ENCODE data around the gene TET2. TPM values are rescaled to one million over a fixed set of nuclear protein-coding genes. Genes with fewer than 3 reads are reported as not detected.

TET2 gene
- total RNA-seq, 3 donors from 2014 or later (not counting 1 experiment from before 2014, with no cell fraction given) = 80.0 to 91.6 (median 82.8) TPM

DNA sequence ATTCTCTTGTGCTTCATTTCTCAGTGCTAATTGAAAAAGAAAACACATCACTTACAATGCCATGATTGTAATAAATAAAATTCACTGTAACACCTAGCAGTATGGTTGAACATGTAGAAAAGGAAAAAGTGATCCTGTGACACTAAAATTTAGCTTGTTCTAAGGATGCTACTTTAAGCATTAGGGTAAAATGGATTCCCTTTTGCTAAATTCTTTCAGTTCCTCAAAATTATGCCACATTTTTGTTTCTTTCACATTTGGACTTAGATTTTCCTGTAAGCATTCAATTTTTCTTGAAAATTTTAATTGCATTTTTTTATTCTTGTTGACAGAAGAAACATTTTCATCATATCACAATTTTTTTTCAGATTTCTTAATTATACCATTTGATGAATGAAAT, 19.4 kb downstream of the TET2 start:
- no peak overlapping the region for H3K27ac Mint-ChIP-seq
- no peak overlapping the region for H3K27ac ChIP-seq (ENCODE audit: low read length)
- DNase-seq (no peak), ATAC-seq (no peak)
- H3K9me3 ChIP-seq (ENCODE audit: control insufficient read depth, insufficient read depth, low read length) = no peaks in the 10 kb centered on the region
- no peaks in the 10 kb centered on the region for H3K27me3 Mint-ChIP-seq (ENCODE audit: low read depth in 2 of 2)
- H3K9me3 Mint-ChIP-seq = no peaks in the 10 kb centered on the region
- no peak overlapping the region for H3K4me3 ChIP-seq (ENCODE audit: low read length)
- no peaks in the 10 kb centered on the region for H3K36me3 ChIP-seq (ENCODE audit: control insufficient read depth, insufficient read depth, low read length)
- no peaks in the 10 kb centered on the region for H3K36me3 Mint-ChIP-seq
- no peaks in the 10 kb centered on the region for H3K4me1 ChIP-seq (ENCODE audit: control insufficient read depth, insufficient read depth, low read length)
- TF ChIP-seq, protein P1, sequence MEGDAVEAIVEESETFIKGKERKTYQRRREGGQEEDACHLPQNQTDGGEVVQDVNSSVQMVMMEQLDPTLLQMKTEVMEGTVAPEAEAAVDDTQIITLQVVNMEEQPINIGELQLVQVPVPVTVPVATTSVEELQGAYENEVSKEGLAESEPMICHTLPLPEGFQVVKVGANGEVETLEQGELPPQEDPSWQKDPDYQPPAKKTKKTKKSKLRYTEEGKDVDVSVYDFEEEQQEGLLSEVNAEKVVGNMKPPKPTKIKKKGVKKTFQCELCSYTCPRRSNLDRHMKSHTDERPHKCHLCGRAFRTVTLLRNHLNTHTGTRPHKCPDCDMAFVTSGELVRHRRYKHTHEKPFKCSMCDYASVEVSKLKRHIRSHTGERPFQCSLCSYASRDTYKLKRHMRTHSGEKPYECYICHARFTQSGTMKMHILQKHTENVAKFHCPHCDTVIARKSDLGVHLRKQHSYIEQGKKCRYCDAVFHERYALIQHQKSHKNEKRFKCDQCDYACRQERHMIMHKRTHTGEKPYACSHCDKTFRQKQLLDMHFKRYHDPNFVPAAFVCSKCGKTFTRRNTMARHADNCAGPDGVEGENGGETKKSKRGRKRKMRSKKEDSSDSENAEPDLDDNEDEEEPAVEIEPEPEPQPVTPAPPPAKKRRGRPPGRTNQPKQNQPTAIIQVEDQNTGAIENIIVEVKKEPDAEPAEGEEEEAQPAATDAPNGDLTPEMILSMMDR (IDR thresholded peaks at IDR 0.05) = no peak
- H3K4me3 Mint-ChIP-seq = no peak overlapping the region
- peaks cover 59 to 63% of the 10 kb centered on the region in 2 donors for H3K4me1 Mint-ChIP-seq
- H3K27me3 ChIP-seq (ENCODE audit: control insufficient read depth, insufficient read depth, low read length) = no peaks in the 10 kb centered on the region
- intact Hi-C loops (cut with micrococcal nuclease) = no loop called here

DNA sequence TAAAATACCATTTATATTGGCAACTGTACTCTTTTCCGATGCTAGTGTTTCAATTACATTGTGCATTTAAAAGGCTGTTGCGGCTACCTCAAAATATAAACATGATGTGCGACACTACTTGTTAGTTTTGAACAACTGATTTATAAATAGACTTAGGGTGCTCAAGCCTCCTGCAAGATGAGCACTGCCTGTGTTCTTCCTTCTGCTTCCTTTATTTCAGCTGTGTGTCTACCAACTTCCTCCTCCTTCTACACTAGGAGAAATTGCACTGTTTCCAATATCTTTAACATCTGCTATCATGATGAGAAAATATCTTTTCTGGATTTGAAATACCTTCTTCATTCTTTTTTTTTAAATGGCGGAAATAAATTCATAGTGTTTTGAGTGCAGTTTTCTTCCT, 24.0 kb downstream of the TET2 start:
- Histone ChIP-seq H3K27ac (ENCODE audit: low read length) (no peak overlapping the region), H3K9me3 (ENCODE audit: control insufficient read depth, insufficient read depth, low read length) (no peaks in the 10 kb centered on the region), H3K4me3 (ENCODE audit: low read length) (no peak overlapping the region), H3K27me3 (ENCODE audit: control insufficient read depth, insufficient read depth, low read length) (no peaks in the 10 kb centered on the region), H3K4me1 (ENCODE audit: control insufficient read depth, insufficient read depth, low read length) (no peaks in the 10 kb centered on the region), H3K36me3 (ENCODE audit: control insufficient read depth, insufficient read depth, low read length) (no peaks in the 10 kb centered on the region)
- ATAC-seq (no peak), DNase-seq (no peak)
- peaks cover 41 to 50% of the 10 kb centered on the region in 2 donors for H3K4me1 Mint-ChIP-seq
- intact Hi-C loops (cut with micrococcal nuclease) = no loop called here
- TF ChIP-seq, protein P1 (IDR thresholded peaks at IDR 0.05) = no peak
- no peaks in the 10 kb centered on the region for H3K27me3 Mint-ChIP-seq (ENCODE audit: low read depth in 2 of 2)
- H3K4me3 Mint-ChIP-seq = no peak overlapping the region
- WGBS (ENCODE audit: insufficient coverage) = 89% methylated on average over 4 of the region's 4 CpGs
- H3K27ac Mint-ChIP-seq = no peak overlapping the region
- H3K36me3 Mint-ChIP-seq = peaks cover 9% of the 10 kb centered on the region
- no peaks in the 10 kb centered on the region for H3K9me3 Mint-ChIP-seq

DNA sequence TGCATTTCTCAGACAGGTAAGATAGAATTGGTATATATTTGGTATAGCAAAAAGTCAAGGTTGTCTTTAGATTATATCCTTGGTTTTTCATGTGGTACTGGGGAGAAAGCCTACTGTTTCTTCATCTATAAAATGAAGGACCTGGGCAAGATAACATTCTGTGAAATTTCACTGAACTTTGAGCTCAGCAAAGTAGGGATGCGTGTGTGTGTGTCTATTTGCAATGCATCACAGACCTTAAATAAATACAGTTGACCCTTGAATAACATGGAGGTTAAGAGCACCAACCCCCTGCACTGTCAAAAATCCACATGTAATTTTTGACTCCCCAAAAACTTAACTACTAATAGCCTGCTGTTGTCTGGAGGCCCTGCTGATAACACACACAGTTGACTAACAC, 25.2 kb downstream of the TET2 start:
- Histone ChIP-seq H3K4me3 (ENCODE audit: low read length) (no peak overlapping the region), H3K27me3 (ENCODE audit: control insufficient read depth, insufficient read depth, low read length) (no peaks in the 10 kb centered on the region), H3K36me3 (ENCODE audit: control insufficient read depth, insufficient read depth, low read length) (no peaks in the 10 kb centered on the region), H3K9me3 (ENCODE audit: control insufficient read depth, insufficient read depth, low read length) (no peaks in the 10 kb centered on the region), H3K27ac (ENCODE audit: low read length) (no peak overlapping the region), H3K4me1 (ENCODE audit: control insufficient read depth, insufficient read depth, low read length) (no peaks in the 10 kb centered on the region)
- H3K27ac Mint-ChIP-seq = no peak overlapping the region
- H3K4me3 Mint-ChIP-seq = no peak overlapping the region
- no peaks in the 10 kb centered on the region for H3K27me3 Mint-ChIP-seq (ENCODE audit: low read depth in 2 of 2)
- no peak for DNase-seq
- TF ChIP-seq, protein P1 (IDR thresholded peaks at IDR 0.05) = no peak
- peaks cover 13% of the 10 kb centered on the region for H3K36me3 Mint-ChIP-seq
- peaks cover 41 to 54% of the 10 kb centered on the region in 2 donors for H3K4me1 Mint-ChIP-seq
- H3K9me3 Mint-ChIP-seq = no peaks in the 10 kb centered on the region
- intact Hi-C loops (cut with micrococcal nuclease) = no loop called here
- WGBS (ENCODE audit: insufficient coverage) = 100% methylated on average over 1 of the region's 1 CpG
- no peak for ATAC-seq

DNA sequence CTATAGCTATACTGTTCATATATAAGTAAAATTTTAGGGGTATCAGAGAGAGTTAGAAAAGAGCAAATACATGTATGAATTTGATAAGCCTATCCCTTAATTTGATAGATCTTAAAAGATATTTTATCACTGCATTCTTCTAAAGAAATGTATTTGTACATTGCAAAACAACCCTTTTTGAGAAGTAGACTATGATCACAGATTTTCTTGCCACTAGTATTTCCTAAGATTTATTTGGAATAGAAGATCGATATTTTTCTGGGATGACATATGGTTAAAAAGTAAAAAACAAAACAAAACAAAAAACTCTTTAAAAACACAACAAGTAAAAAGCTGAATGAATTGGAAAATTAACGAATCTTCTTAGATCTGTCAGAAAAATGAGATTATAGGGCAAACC, 27.4 kb downstream of the TET2 start:
- no peaks in the 10 kb centered on the region for H3K9me3 ChIP-seq (ENCODE audit: control insufficient read depth, insufficient read depth, low read length)
- no peak overlapping the region for H3K27ac ChIP-seq (ENCODE audit: low read length)
- Mint-ChIP-seq H3K4me1 (peaks cover 31 to 38% of the 10 kb centered on the region in 2 donors), H3K9me3 (no peaks in the 10 kb centered on the region), H3K4me3 (no peak overlapping the region), H3K27ac (no peak overlapping the region), H3K36me3 (peaks cover 13% of the 10 kb centered on the region), H3K27me3 (ENCODE audit: low read depth in 2 of 2) (no peaks in the 10 kb centered on the region)
- no peaks in the 10 kb centered on the region for H3K27me3 ChIP-seq (ENCODE audit: control insufficient read depth, insufficient read depth, low read length)
- no peak for ATAC-seq
- WGBS (ENCODE audit: insufficient coverage) = 100% methylated on average over 1 of the region's 2 CpGs
- TF ChIP-seq, protein P1 (IDR thresholded peaks at IDR 0.05) = no peak
- no peak for DNase-seq
- no peak overlapping the region for H3K4me3 ChIP-seq (ENCODE audit: low read length)
- no peaks in the 10 kb centered on the region for H3K4me1 ChIP-seq (ENCODE audit: control insufficient read depth, insufficient read depth, low read length)
- intact Hi-C loops (cut with micrococcal nuclease) = no loop called here
- H3K36me3 ChIP-seq (ENCODE audit: control insufficient read depth, insufficient read depth, low read length) = no peaks in the 10 kb centered on the region
